HUES64 (cell line): Measurements from ENCODE around the gene ZHX3.
A peak's percentile ranks its signal among the peaks of the same experiment; 100 is the strongest.

ENCODE experiments used
- H3K27ac ChIP-seq: 2 replicates; pipeline ENCODE4 v1.7.0; 2013; ENCODE audit warnings: low read depth, low read length, inconsistent platforms
- H3K27me3 ChIP-seq: 2 replicates; pipeline ENCODE4 v1.6.1; 2013; ENCODE audit warnings: mild to moderate bottlenecking, low read length; ENCODE audit not compliant: insufficient read depth
- H3K36me3 ChIP-seq: 2 replicates; pipeline ENCODE4 v1.6.1; 2013; ENCODE audit warnings: mild to moderate bottlenecking, low read length; ENCODE audit not compliant: insufficient read depth
- H3K4me1 ChIP-seq: 2 replicates; pipeline ENCODE4 v1.6.1; 2013; ENCODE audit warnings: mild to moderate bottlenecking, low read length, moderate library complexity; ENCODE audit not compliant: insufficient read depth
- H3K4me3 ChIP-seq: 2 replicates; pipeline ENCODE4 v1.5.1; 2013; ENCODE audit warnings: mild to moderate bottlenecking, low read length, moderate library complexity
- H3K9ac ChIP-seq: 2 replicates; pipeline ENCODE4 v1.6.1; 2013; ENCODE audit warnings: mild to moderate bottlenecking, low read depth, low read length
- H3K9me3 ChIP-seq: 2 replicates; pipeline ENCODE4 v1.6.1; 2013; ENCODE audit warnings: low read depth, low read length; ENCODE audit not compliant: insufficient read depth
- WGBS: fragments of 150-250, 120-280 bp; methylation state at CpG from one replicate; pipeline ENCODE4 v1.1.7; 2013; ENCODE audit warnings: missing lambda C conversion rate; 5-methylcytosine and 5-hydroxymethylcytosine counted together

ZHX3 gene

DNA sequence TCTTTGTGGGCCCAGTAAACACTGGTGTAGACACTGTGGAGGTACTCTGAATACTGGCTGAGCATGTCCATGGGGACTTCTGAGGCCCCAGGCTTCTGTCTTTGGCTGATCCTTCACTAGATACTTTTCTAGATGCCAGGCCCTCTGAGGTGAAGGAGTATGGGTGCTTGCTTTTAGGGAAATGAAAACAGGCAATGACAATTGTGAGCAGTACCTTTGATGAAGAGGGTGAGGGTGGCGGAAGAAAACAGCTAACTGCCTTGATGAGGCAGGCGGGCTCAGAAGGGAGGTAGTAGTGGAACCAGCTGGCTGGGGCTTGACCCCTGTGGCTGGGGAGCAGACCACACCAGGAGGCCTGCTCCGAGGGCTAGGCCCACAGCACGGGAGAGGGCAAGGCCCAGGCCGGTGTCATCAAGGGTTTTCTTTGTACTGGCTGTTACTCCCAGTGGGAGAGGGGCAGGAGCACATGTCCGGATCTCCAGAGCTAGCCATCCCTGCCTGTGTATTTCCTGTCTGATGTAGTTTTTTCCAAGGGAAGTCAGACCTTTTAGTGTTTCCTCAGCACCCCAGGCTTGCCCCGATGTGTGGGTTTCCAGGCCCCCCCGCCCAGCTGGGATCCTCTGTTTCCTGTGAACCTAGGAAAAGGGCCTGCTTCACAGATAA, 176.2 kb downstream of the ZHX3 start:
- Histone ChIP-seq H3K36me3 (peaks cover 21% of the 10 kb centered on the region), H3K27me3 (peaks cover 1% of the 10 kb centered on the region; the same call in 1 of the 2 replicates), H3K27ac (peak overlapping the region; percentile 10; the same call in 1 of the 2 replicates), H3K4me1 (peaks cover 39% of the 10 kb centered on the region), H3K9ac (peak overlapping the region; percentile 23; the same call in 1 of the 2 replicates), H3K9me3 (no peaks in the 10 kb centered on the region), H3K4me3 (no peak overlapping the region)
- 76% methylated on average over 8 of the region's 8 CpGs for WGBS

DNA sequence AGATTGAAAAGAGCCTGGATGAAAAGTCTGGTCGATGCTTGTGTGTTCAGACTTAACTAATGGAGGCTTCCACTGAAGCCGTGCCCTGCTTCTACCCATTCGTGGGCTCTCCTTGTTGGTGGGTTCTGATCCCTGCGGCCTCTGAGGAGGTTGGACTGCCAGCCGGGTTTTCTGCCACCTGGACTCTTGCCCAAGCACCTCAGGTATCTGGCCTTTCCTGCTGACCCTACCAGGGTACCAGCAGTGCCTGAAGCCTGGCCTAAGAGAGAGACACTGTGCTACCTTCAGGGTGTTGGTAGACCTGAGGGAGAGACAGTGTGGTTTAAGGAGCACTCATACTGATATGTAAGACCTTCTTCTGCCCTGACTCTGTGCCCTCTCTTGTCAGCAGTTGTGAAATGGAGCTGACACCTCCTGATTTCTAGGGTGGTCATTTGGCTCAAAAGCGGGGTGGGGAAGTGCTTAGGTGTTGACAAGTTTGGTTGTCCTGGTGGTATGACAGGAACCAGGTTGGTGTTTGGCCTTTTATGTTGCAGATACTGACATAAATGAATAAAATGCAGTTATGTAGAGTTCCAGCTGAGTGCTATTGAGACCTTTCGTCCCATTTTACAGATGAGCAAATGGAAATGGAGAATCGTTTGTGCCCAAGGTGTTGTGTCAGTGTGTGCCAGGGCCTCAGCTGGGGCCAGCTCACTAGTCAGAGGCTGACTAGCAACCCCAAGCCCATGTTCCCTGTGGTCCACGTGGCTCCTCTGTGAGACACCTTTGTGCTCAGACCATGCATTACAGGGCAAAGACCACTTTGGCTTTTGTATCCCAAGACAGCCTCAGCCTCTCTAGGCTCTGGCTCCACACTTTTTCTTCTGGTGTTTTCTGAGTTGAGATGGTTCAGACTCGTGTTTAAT, 177.1 kb downstream of the ZHX3 start:
- H3K36me3 ChIP-seq, result peaks cover 21% of the 10 kb centered on the region
- no peak overlapping the region for H3K27ac ChIP-seq
- H3K9ac ChIP-seq, result no peak overlapping the region
- H3K4me3 ChIP-seq, result peak overlapping the region; percentile 18; the same call in 1 of the 2 replicates
- H3K27me3 ChIP-seq, result peaks cover 9% of the 10 kb centered on the region
- H3K4me1 ChIP-seq, result peaks cover 47% of the 10 kb centered on the region
- no peaks in the 10 kb centered on the region for H3K9me3 ChIP-seq
- WGBS, result 80% methylated on average over 10 of the region's 10 CpGs

DNA sequence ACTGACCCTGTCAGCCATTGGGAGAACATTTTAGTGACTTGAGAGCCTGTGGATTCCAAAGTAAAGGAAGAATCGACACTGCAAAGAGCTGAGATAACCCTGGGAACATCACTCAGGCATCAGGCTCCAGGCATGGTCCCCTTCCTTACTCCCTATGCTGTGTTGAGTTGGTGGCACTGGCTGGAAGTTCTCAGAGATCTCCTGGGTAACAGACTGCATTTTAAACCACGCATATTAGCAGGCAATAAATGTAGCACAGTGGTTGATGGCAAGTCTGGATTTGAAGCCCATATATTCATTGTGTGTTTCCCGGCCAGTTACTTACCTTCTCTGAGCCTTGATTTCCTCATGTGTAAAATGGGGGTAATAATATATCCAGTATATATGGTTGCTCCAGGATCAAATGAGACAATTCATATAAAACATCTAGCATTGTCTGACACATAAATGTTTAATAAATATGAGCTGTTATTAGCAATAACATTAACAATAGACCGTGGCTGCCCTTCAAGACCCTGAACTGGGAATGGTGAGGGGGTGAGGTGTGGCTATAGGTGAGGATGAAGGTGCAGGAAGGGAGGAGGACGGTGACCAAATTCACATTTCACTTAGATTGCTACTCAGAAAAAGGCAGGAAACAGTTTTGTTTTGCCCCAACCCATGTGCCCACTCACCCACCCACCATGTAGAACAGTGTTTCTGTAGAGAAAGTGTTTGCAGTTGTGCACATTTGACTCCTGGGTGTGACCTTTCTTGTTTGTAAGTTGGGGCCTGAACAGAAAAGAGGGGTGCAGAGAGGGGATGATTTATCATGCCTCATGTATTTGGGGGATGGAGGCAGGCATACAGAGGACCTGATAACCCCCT, 178.1 kb downstream of the ZHX3 start:
- Histone ChIP-seq H3K4me1 (peaks cover 50% of the 10 kb centered on the region), H3K36me3 (peaks cover 20% of the 10 kb centered on the region), H3K9ac (peak overlapping the region; percentile 98), H3K9me3 (no peaks in the 10 kb centered on the region), H3K4me3 (peak overlapping the region; percentile 94), H3K27ac (no peak overlapping the region), H3K27me3 (peaks cover 11% of the 10 kb centered on the region)
- 84% methylated on average over 5 of the region's 5 CpGs for WGBS

DNA sequence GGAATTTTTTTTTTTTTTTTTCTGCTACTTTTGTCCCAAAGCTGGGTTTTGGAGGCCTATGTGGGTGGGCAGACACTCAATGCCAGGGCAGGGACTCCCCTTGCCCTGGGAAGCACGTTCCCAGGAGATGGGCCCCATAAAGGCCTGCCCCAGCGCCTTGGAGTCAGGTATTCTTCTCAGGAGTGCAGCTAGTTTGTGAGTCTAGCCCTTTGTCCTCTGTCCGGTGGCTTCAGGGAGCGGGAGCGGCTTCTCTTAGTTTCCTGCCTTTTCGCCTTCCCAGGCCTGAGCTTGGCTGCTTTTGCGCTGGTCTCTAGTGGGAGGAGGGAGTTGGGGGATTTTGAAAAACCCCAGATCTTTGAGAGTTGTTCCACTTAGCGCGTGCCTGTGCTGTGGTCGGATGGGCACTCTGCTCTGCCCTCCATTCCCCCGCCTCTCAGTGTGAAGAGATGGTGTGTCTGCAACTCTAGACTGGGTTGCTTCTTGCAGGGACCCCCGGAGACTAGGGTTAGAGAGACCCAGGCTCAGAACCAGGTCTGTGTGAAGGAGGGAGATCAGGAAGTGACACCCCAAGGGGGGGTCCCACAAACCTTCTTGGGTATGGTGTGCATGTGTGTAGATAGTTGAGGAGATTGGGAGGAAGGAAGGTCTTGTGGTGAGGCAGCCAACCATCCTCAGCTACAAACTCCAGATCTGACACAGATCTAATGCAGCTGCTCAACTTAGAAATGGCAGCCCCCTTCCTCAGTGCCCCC, 178.9 kb downstream of the ZHX3 start:
- peak overlapping the region; percentile 94 for H3K4me3 ChIP-seq
- H3K27ac ChIP-seq, result peak overlapping the region; percentile 95
- H3K27me3 ChIP-seq, result peaks cover 11% of the 10 kb centered on the region
- peaks cover 50% of the 10 kb centered on the region for H3K4me1 ChIP-seq
- no peaks in the 10 kb centered on the region for H3K9me3 ChIP-seq
- H3K9ac ChIP-seq, result peak overlapping the region; percentile 98
- peaks cover 14% of the 10 kb centered on the region; the same call in 1 of the 2 replicates for H3K36me3 ChIP-seq
- 23% methylated on average over 12 of the region's 12 CpGs for WGBS

DNA sequence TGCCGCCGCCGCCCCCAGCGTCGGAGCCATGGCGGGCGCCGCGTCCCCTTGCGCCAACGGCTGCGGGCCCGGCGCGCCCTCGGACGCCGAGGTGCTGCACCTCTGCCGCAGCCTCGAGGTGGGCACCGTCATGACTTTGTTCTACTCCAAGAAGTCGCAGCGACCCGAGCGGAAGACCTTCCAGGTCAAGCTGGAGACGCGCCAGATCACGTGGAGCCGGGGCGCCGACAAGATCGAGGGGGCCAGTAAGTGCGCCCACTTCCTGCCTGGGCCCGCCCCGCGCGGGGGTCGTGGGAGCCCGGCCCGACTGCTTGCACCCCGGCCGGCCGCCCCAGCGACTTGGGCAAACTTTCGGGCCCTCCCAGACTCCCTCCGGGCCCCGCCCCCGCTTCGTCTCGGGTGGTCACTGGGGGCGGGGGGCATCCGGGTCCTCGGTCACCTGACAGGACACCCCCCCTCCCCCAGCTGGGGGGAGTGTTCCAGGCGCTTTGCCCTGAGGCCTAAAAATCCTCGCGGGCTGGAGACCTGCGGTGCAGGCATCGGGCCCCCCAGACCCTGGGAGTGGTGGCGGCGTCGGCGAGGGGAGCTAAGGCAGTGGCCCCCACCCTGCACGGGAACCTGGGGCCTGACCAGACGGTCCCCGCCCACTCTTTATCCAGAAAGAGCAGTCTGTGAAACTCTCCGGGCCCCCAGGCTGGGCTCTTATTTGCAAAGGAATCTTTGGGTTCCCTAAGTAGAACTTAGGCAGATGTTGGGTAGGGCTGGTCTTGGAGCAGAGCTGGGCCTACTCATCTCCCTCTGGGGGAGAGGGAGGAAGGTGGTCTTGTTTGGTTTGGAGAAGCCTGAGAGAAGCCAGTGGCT, 179.7 kb downstream of the ZHX3 start:
- Histone ChIP-seq H3K36me3 (peaks cover 14% of the 10 kb centered on the region; the same call in 1 of the 2 replicates), H3K9me3 (no peaks in the 10 kb centered on the region), H3K27me3 (peaks cover 11% of the 10 kb centered on the region), H3K27ac (peak overlapping the region; percentile 95), H3K4me3 (peak overlapping the region; percentile 94), H3K9ac (peak overlapping the region; percentile 98), H3K4me1 (peaks cover 50% of the 10 kb centered on the region)
- WGBS, result under 1% methylated on average over 66 of the region's 66 CpGs

DNA sequence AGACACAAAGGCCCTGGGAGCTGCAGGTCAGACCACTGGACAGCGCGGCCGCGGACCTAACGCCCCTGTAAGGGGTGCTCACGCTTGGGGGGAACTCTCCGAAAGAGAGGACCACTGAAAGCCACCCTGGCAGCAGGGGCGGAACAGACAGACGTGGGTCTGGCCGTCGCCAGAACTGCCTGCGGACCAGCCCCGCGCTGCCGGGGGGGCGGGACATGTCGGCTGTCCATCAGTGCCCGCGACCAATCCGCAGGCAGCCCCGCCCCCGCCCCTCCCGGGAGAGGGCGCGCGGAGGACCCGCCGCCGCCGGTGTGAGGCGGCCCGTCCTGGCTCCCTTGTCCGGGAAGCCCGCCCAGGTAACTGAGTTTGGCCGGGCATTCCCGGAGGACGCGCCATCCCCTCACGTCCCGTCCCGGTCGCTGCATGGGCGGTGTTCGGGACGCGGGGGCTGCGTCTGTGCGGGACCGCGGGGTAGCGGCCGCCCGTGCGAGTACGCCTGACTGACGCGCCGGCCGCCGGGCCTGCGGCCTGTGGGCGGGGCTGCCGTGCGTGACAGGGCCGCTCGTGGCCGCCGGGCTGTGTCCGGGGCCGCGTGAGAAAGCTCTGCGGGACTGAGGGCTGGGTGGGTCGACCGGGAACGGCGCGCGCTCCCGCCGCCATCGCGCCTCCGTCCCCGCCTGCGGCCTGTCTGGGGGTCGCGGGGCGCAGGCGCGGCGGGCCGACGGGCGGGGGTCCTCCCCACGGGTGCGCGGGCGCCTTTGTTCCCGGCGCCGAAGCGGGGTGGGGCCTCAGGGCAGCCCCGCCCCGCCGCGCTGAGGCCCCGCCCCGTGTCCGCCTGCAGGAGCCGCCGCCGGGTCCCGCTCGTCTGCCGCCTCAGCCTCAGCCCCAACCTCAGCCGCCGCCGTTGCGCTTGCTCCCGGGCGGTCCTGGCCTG, 180.6 kb downstream of the ZHX3 start, which contains the start of gene PLCG1:
Gene PLCG1, plus strand, starts transcription at position 864 of the 934 bp plus-strand sequence. CDS start 99 bp downstream, outside the sequence.
- Histone ChIP-seq H3K4me3 (peak within 1 kb of the TSS; percentile 94), H3K9ac (peak within 1 kb of the TSS; percentile 98), H3K9me3 (no peaks in the 10 kb centered on the region), H3K27me3 (peaks cover 11% of the 10 kb centered on the region), H3K27ac (peak within 1 kb of the TSS; percentile 95), H3K36me3 (peaks cover 14% of the 10 kb centered on the region; the same call in 1 of the 2 replicates), H3K4me1 (peaks cover 48% of the 10 kb centered on the region)
- under 1% methylated on average over 121 of the region's 121 CpGs for WGBS

DNA sequence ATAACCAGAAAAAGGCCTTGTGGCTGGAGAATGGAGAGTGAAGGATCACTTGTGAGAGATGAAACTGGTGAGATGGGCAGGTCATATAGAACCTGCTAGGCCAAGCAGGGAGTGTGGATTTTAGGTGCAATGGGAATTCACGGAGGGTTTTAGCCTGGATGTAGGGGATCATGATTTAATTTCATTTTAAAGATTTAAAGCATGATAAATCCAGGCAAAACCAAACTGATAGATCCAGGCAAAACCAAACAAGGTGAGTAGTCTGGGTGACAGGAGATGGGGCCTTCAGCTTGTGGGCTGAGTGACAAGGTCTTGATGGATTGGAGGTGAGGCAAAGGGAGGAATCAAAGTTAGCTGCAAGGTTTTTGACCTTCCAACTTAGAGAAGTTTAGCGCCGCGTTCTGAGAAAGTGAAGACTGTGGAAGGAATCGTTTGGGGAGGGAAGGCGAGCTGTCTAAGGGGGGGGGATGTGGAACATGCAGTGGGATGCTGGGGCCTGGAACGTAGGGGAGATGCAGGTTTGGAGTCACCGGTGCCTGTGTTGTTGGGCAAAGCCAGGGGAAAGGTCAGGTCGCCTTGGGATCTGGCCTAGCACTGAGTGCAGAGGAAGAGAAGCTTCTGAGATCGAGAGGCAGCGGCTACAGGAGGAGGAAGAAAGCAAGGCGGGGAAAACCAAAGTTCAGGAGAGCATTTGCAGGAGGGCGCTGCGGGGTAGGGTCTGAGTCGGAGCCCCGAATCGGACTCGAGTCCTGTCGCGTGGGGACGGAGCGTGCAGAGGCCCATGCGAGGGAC, 181.4 kb downstream of the ZHX3 start:
- 39% methylated on average over 23 of the region's 23 CpGs for WGBS
- peak overlapping the region; percentile 98 for H3K9ac ChIP-seq
- peaks cover 11% of the 10 kb centered on the region for H3K27me3 ChIP-seq
- peaks cover 39% of the 10 kb centered on the region for H3K4me1 ChIP-seq
- no peaks in the 10 kb centered on the region for H3K9me3 ChIP-seq
- H3K4me3 ChIP-seq, result peak overlapping the region; percentile 94
- peak overlapping the region; percentile 37; the same call in 1 of the 2 replicates for H3K27ac ChIP-seq
- peaks cover 11% of the 10 kb centered on the region; the same call in 1 of the 2 replicates for H3K36me3 ChIP-seq

DNA sequence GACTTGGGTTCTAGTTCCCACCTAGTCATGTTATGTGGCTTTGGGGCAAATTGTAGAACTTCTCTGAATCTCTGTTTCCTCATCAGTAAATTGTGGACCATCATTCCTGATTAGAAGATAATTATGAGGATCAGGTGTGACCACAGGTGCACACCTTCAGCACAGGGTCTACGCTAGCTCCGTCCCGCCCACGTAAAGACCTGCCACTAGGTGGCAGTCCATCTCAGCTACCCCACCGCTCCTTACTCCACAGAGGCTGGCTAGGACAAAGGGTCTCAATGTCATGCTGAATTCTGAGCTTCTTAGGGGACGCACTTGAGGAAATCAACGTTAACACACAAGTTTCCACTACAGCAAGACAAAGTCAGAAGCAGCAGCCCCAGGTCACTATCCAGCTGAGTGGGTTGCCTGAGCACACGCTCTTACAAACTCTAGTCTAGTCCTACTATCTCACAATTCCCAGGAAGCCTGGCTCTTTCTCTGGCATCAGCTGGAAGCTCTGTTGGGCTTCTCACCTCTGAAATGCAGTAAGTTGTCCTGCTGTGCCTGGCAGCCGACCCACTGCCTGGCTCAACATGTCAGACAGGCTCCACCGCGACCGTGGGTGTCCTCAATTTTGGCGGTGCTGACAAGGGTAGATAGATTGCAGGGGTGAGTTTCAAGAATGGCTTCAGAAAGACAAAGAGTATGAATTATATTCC, 182.2 kb downstream of the ZHX3 start:
- WGBS, result 32% methylated on average over 13 of the region's 13 CpGs
- Histone ChIP-seq H3K4me1 (peaks cover 32% of the 10 kb centered on the region), H3K9ac (no peak overlapping the region), H3K4me3 (0 out of 2 replicates have a peak overlapping the region, but pooled peaks have one; percentile 21), H3K36me3 (peaks cover 9% of the 10 kb centered on the region; the same call in 1 of the 2 replicates), H3K27ac (no peak overlapping the region; the same call in 1 of the 2 replicates), H3K27me3 (peaks cover 11% of the 10 kb centered on the region), H3K9me3 (no peaks in the 10 kb centered on the region)
